Mesenteric fat pad (tissue), 1 donor: ENCODE results near the gene KIN. TPM values are rescaled to one million over a fixed set of nuclear protein-coding genes. Genes with fewer than 3 reads are reported as not detected.
"Not testable (repeated sequence)": the region's sequence is repeated elsewhere in the genome, so short reads cannot be mapped to it uniquely, and the experiment has no call there.

Experiments
- DNase-seq: peaks from one replicate; pipeline ENCODE4 v3.0.0-alpha.2; 2020; ENCODE audit warnings: low spot score
- total RNA-seq: library from RNA; stranded (reverse); fragmentation: NEBNext Ultra II Directional; extraction: Animal tissue kit (Norgen Biotek cat#: 25700); gene quantifications from one replicate; pipeline ENCODE4 v1.2.1, GENCODE V29; 2021
- donor health status: DM: yes; HTN: yes; CAD: no.

KIN gene
- total RNA-seq, 1 donor from 2014 or later, result 10.6 TPM

- DNase-seq, result no peak
These were observed 7.8 kb upstream of the KIN start for GRCh38 chr10:7795605-7796004.

- DNase-seq, result no peak
These were observed 6.6 kb upstream of the KIN start for GRCh38 chr10:7794251-7795026.

DNA sequence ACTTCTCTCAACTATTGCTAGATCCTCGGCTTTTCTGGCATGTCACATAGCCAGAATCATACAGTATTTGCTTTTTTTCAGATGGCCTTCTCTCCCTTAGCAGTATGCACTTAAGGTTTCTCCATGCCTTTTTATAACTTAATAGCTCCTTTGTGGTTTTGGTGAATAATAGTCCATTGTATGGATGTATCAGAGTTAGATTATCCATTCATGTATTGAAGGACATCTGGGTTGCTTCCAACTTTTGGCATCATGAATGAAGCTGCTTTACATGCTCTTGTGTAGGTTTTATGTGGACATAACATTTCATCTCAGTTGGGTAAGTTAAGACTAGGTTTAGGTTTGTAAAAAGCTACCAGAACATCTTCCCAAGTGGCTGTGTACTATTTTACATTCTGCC is 4.7 kb upstream of the KIN start:
- no peak for DNase-seq

DNA sequence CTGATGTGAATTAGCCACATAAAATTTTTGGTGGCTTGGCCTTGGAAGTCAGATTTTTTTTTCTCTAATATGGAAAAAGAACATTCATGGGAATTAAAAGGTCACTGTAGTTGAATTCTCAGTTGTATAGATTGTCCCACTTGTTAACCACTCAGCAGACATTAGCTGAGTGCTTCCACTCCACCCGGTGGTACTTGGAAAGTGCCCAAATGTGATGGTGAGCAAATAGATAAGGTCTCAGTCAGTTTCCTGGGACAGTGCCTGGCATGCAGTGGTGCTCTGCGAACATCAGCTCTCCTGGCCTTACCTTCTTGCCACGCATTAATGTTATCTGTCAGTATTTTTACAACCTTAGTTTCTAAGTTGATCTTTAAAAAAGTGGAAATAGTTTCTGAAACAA is 1.6 kb upstream of the KIN start:
- DNase-seq, result no peak

- DNase-seq, result no peak
These were observed 970 bp upstream of the KIN start for GRCh38 chr10:7788639-7789286.

DNA sequence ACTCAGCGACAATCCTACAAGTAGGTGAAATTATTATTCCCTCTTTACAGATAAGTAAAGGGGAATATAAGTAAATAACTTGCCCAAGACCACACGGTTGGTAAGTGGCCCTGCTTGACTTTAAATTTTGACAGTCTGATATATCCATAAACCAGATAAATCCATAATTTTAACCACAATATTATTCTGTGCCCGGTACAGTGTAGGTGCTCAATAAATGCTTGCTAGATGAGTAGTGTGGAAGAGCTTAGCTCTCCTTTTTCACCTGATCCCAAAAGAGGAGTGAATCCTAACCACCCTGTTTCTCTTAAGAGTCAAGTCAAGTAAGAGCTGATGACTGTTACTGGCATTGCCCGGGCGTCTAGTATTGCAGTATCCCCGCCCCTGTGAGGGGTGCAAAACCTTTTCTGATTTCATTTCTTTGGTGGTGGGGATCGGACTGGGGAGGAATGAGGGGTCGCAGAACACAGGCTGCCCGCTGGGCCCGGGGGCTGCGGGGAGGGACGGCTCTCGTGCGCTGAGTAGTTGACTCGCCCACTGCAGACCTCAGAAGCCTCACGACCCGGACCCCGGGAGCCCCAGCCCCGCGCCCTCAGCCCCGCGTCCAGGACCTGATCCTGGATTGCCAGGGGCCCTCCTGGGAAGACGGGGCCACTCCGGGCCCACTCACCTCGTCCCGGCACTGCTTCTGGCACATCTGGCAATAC is 490 bp downstream of the KIN start:
- DNase-seq, result no peak

DNA sequence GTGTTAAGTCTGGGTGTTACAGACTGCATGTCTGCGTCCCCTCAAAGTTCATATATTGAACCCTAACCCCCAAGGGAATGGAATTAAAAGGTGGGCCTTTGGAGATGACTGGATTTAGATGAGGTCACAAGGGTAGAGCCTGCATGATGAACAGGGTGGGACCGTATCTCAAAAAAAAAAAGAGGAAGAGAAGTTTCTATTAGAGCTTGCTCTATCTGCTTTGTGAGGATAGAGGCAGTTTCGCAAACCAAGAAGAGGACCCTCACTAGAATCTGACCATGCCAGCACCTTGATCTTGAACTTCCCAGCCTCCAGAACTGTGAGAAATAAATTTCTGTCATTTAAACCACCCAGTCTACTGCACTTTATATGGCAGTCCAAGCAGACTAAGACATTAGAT is 1.4 kb downstream of the KIN start:
- no peak for DNase-seq

GRCh38 chr10:7782194-7782593 is 5.6 kb downstream of the KIN start:
- not testable (repeated sequence) for DNase-seq

DNA sequence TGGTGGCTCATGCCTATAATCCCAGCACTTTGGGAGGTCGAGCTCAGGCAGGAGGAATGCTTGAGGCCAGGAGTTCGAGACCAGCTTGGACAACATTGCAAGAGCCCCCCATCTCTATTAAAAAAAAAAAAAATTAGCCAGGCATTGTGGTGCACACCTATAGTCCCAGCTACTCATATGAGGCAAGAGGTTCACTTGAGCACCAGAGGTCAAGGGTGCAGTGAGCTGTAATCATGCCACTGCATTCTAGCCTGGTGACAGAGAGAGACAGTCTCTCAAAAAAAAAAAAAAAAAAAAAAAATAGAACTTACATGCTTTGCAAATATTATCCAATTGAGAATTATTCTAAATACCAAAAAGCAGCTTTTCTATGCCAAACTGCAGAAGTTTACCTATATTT is 11.0 kb downstream of the KIN start:
- no peak for DNase-seq

GRCh38 chr10:7773845-7774801 is 13.7 kb downstream of the KIN start:
- no peak for DNase-seq

DNA sequence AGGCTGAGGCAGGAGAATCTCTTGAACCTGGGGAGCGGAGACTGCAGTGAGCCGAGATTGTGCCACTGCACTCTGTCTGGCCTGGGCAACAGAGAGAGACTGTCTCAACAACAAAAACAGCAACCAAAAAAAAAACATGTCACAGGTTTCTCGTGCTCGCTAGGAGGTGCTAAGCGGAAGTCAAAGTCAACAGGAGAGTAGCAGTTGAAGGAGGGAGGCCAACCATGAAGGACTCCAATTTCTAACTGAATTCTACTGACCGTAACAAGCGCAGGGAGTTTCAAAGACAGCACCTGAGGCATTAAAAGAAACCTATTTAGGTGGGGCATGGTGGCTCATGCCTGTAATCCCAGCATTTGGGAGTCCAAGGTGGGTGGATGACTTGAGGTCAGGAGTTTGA is 19.4 kb downstream of the KIN start:
- no peak for DNase-seq

- no peak for DNase-seq
These were observed 20.6 kb downstream of the KIN start for GRCh38 chr10:7767209-7767608.

DNA sequence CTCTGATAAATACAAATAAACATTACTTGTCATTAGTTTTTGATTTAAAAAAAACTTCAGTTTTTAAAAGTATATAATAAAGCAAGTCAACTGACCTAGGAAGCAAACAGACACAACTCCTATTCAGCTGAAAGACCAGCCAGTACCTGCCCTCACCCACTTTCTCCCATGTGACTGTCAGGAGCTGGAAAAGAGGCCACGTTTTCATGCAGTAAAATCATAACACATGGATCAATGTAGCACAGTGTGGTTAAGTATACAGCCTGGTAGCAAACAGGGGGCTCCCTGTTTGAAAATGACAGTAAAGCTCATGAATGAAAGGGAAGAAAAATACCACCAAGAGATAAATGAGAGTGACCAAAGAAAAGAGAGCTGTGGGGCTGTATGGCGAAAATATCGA is 21.6 kb downstream of the KIN start:
- DNase-seq, result no peak

DNA sequence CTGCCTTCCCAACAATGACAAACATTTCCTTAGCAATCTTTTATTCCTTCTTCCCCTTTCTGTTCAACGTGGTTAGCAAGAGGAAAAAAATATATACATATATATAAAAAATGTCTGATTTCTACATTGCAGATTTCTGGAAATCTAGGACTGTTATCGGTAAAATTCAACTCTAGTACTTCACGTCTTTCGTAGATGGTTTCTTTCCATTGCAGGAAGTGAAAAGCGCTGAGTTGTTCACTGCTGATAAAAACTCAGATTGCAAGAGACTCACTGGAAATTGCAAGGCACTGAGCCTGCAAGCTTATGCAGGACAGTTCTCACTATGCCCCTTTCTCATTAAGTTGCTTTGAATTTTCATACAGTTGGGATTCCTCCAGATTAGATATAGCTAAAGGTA is 23.9 kb downstream of the KIN start:
- no peak for DNase-seq

DNA sequence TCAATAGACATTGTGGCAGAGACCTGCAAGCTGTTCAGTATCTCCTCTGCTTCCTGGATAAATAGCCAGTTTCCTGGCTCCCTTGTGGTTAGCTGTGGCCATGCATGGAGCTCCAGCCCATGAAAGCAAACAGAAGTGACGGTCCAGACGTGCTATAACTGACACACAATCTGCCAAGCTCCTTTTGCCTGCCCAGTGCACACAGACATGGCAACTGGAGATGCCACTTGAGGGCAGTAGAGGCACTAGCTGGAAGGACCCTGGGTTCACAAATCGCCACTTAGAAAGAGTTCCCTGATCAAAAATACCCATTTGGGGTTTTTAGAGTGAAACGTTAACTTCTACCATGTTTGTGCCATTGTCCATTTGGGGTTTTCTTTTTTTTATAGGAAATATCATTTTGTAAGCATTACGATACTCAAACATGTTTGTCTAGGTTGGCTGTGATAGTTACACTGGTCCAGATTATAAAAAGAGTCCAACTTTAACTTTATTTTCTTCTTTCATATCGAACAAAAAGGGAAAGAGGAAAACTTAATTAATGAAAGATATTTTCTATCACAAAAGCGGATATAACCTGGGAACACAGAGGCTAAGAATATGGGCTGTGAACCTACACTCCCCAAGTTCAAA is 31.3 kb downstream of the KIN start:
- no peak for DNase-seq

DNA sequence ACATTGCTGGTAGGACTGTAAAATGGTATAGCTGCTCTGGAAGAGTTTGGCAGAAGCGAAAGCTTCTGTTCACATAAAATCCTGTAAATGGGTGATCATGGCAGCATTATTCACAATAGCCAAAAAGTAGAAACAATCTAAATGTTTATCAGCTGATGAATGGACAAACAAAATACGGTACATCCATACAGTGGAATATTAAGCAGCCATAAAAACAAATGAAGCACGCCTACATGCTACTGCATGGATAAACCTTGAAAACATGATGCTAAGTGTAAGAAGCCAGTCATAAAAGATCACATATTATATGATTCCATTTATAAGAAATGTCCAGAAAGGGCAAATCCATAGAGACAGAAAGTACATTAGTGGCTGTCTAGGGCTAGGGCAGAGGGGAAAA is 32.7 kb downstream of the KIN start:
- DNase-seq, result no peak

- no peak for DNase-seq
These were observed 35.5 kb downstream of the KIN start for GRCh38 chr10:7752251-7752650.

GRCh38 chr10:7750222-7750621 is 37.6 kb downstream of the KIN start:
- no peak for DNase-seq

GRCh38 chr10:7748637-7749036 is 39.2 kb downstream of the KIN start:
- DNase-seq, result not testable (repeated sequence)

GRCh38 chr10:7744307-7744706 is 43.5 kb downstream of the KIN start:
- DNase-seq, result no peak
